SK-N-SH treated with all-trans-retinoic acid at 6 μM for 48 hours (cell line): ENCODE data around the gene NOP56.

ENCODE experiments used
- ARNTL ChIP-seq: fragments of 450-650 bp; formaldehyde crosslinking; IDR thresholded peaks from 2 replicates; pipeline ENCODE4 v1.5.0; 2020; ENCODE audit warnings: low read depth, mild to moderate bottlenecking, moderate library complexity, borderline replicate concordance
- PATZ1 ChIP-seq: fragments of 250-450 bp; sonication (Bioruptor Pico); IDR thresholded peaks from 2 replicates; pipeline ENCODE4 v1.8.0; 2020; ENCODE audit warnings: mild to moderate bottlenecking, moderate library complexity, borderline replicate concordance
- RARB ChIP-seq: fragments of 250-450 bp; sonication (Bioruptor Pico); IDR thresholded peaks from 2 replicates; pipeline ENCODE4 v1.8.0; 2021; ENCODE audit warnings: mild to moderate bottlenecking, moderate library complexity

- TF ChIP-seq ARNTL (CRISPR knock-in tag) = no peak
- no peak for TF ChIP-seq PATZ1
- no peak for TF ChIP-seq RARB
These were observed 1.3 kb downstream of the NOP56 start for GRCh38 chr20:2653556-2654383.
